Activated T-helper 17 cell treated with anti-CD3 and anti-CD28 coated beads, Interleukin-2, amount 50 U/mL, for 72 hours (primary cell): ENCODE measurements around the gene PBLD. TPM values are rescaled to one million over a fixed set of nuclear protein-coding genes. Genes with fewer than 3 reads are reported as not detected.
"Not testable (repeated sequence)": the region's sequence is repeated elsewhere in the genome, so short reads cannot be mapped to it uniquely, and the experiment has no call there.

Source experiments
- ATAC-seq: fragments of 150-1000 bp; cut with Tn5 transposase; replicated peaks from 2 replicates; pipeline ENCODE4 v1.10.0; 2021; ENCODE audit warnings: mild to moderate bottlenecking, moderate library complexity
- H3K27ac Mint-ChIP-seq: one replicate; pipeline ENCODE4 v1.8.0; 2022; ENCODE audit warnings: mixed read lengths
- H3K27me3 Mint-ChIP-seq: one replicate; pipeline ENCODE4 v1.8.0; 2022; ENCODE audit warnings: mixed read lengths
- H3K36me3 Mint-ChIP-seq: one replicate; pipeline ENCODE4 v1.8.0; 2022; ENCODE audit warnings: low read depth, mild to moderate bottlenecking, mixed read lengths
- H3K4me1 Mint-ChIP-seq: one replicate; pipeline ENCODE4 v1.8.0; 2022; ENCODE audit warnings: mixed read lengths
- H3K4me3 Mint-ChIP-seq: one replicate; pipeline ENCODE4 v1.8.0; 2022; ENCODE audit warnings: mild to moderate bottlenecking, mixed read lengths
- H3K9me3 Mint-ChIP-seq: one replicate; pipeline ENCODE4 v1.8.0; 2022; ENCODE audit warnings: mixed read lengths
- total RNA-seq, 2 donors: library from RNA; stranded (reverse); gene quantifications; one replicate each; pipeline ENCODE4 v1.2.3, GENCODE V29; 2022

Gene PBLD
- total RNA-seq, 2 donors from 2014 or later = 0.58 to 0.69 TPM

DNA sequence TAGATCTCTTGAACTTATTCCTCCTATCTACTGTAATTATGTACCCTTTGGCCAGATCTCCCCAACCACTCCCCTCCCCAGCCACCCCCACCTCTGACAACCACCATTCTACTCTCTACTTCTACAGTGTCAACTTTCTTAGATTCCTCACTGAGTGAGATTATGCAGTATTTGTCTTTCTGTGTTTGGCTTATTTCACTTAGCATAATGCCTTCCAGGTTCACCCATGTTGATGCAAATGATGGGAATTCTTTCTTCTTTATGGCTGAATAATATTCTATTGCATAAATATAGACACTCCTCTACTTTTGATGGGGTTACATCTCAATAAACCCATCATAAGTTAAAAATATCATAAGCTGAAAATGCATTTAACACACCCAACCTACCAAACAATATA is 22.2 kb downstream of the PBLD start:
- Mint-ChIP-seq H3K9me3 (no peaks in the 10 kb centered on the region), H3K27me3 (no peaks in the 10 kb centered on the region), H3K4me1 (no peaks in the 10 kb centered on the region), H3K27ac (no peak overlapping the region), H3K4me3 (no peak overlapping the region), H3K36me3 (no peaks in the 10 kb centered on the region)
- no peak for ATAC-seq

DNA sequence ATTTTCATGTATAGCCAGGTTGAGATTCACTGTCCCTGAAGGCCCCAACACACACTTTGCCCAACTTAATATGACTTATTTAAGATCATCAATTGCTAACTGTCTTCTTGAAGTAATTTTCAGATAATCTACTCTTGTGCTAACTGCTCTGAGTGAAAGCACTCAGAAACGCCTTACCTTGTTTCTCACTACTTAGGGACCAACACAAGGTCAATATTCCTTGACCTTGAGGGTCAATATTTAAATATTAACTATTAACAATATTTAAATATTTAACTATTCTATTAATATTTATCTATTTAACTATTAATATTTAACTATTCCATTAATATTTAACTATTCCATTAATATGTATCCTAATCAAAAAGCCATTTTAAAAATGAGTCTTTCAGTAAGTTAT is 26.9 kb downstream of the PBLD start:
- H3K9me3 Mint-ChIP-seq = no peaks in the 10 kb centered on the region
- no peaks in the 10 kb centered on the region for H3K4me1 Mint-ChIP-seq
- H3K4me3 Mint-ChIP-seq = no peak overlapping the region
- H3K27ac Mint-ChIP-seq = no peak overlapping the region
- ATAC-seq = no peak
- no peaks in the 10 kb centered on the region for H3K36me3 Mint-ChIP-seq
- no peaks in the 10 kb centered on the region for H3K27me3 Mint-ChIP-seq

DNA sequence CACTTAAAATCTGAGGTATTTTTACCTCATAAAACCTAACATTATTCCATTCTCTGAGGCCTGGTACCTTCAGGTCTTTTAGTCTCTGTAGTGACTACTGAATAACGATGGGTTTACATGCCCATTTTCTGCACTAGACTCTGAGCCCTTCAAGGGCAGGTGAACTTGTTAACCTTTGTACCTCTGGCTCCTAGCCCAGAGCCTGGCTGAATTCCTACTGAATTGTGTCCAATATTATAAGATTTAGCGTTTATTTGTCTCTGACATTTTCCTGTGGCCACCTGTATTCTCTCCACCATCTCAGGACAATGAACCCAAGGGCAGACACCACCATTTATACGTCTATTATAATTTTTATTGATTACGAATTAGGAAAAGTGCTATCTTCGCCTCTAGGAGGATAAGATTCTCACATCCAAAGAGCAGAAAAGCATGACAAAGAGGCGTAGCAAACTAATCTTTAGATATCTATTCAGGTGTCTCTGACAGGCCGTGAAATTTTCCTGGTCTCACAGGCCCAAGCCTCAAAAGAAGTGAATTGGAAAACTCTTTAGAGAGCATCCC is 28.8 kb downstream of the PBLD start:
- Mint-ChIP-seq H3K4me1 (no peaks in the 10 kb centered on the region), H3K36me3 (no peaks in the 10 kb centered on the region), H3K9me3 (no peaks in the 10 kb centered on the region), H3K27ac (no peak overlapping the region), H3K4me3 (no peak overlapping the region), H3K27me3 (no peaks in the 10 kb centered on the region)
- no peak for ATAC-seq

DNA sequence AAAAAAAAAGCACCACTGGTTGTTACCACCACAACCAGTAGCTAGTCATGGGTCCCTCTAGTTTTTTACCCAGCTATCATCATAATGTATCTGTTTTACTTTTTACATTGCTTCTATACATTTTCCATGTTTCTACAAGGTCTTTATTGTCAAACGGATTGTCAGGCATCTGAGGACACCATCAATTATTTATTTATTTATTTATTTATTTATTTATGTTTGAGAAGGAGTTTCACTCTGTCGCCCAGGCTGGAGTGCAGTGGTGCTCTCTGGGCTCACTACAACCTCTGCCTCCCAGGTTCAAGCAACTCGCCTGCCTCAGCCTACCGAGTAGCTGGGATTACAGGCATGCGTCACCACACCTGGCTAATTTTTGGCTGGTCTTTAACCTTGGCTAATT is 29.9 kb downstream of the PBLD start:
- H3K27ac Mint-ChIP-seq = no peak overlapping the region

DNA sequence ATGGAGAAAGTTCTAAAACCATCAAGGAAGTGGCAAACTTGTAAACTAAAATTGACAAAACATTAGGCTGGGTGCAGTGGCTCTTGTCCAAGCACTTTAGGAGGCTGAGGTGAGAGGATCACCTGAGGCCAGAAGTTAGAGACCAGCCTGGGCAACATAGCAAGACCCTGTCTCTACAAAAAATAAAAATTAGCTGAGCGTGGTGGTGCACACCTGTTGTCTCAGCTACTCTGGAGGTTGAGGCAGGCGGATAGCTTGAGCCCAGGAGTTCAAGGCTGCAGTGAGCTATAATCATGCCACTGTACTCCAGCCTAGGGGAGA is 30.3 kb downstream of the PBLD start:
- ATAC-seq = no peak
- Mint-ChIP-seq H3K9me3 (no peaks in the 10 kb centered on the region), H3K27ac (no peak overlapping the region), H3K36me3 (no peaks in the 10 kb centered on the region), H3K4me1 (no peaks in the 10 kb centered on the region), H3K4me3 (no peak overlapping the region), H3K27me3 (no peaks in the 10 kb centered on the region)

More for the DNA sequence above, 29.9 kb downstream of the PBLD start:
- Mint-ChIP-seq H3K4me3 (no peak overlapping the region), H3K27me3 (no peaks in the 10 kb centered on the region), H3K36me3 (no peaks in the 10 kb centered on the region), H3K9me3 (no peaks in the 10 kb centered on the region), H3K4me1 (no peaks in the 10 kb centered on the region)
- no peak for ATAC-seq

DNA sequence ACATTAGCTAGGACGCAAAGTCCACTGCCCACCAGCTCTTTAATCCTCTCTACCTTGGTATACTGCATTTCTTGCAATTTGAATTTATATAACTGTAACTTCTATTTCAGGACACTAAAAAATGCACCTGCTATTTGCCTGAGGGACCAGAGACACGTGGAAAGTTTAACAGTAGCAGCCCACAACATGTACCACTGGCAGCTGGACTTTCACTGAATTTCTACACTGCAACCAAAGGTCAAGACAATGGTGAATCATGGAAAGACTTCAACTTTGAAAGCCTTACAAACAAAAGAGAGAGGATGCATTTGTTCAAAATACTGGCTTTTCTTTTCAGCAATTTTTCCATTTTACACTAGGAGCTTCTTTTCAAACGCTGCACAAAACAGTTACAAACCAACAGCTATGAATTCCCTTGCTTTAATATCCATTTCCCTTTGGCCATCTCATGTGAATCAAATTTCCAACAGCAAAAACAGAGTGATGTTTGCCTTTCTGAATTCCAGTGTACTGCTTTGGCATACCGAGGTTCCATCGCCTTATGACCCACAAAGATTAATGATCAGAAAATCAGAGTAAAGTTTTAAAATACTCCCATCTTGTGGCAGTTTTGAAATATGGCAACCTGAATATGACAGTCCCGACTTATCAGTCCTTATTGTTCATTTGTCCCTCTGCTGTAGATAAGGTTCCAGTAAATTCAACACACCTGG is 30.8 kb downstream of the PBLD start:
- Mint-ChIP-seq H3K9me3 (no peaks in the 10 kb centered on the region), H3K4me1 (no peaks in the 10 kb centered on the region), H3K27ac (no peak overlapping the region), H3K4me3 (no peak overlapping the region), H3K27me3 (no peaks in the 10 kb centered on the region), H3K36me3 (no peaks in the 10 kb centered on the region)
- no peak for ATAC-seq

GRCh38 chr10:68301301-68301700 is 31.4 kb downstream of the PBLD start:
- Mint-ChIP-seq H3K9me3 (no peaks in the 10 kb centered on the region), H3K27me3 (no peaks in the 10 kb centered on the region), H3K27ac (no peak overlapping the region), H3K4me3 (no peak overlapping the region), H3K36me3 (no peaks in the 10 kb centered on the region), H3K4me1 (no peaks in the 10 kb centered on the region)
- no peak for ATAC-seq

GRCh38 chr10:68296843-68297663 is 35.7 kb downstream of the PBLD start:
- Mint-ChIP-seq H3K9me3 (no peaks in the 10 kb centered on the region), H3K27ac (no peak overlapping the region), H3K36me3 (no peaks in the 10 kb centered on the region), H3K4me1 (no peaks in the 10 kb centered on the region), H3K27me3 (no peaks in the 10 kb centered on the region), H3K4me3 (no peak overlapping the region)
- no peak for ATAC-seq

- H3K27me3 Mint-ChIP-seq = no peaks in the 10 kb centered on the region
- H3K27ac Mint-ChIP-seq = no peak overlapping the region
- H3K9me3 Mint-ChIP-seq = no peaks in the 10 kb centered on the region
- H3K36me3 Mint-ChIP-seq = no peaks in the 10 kb centered on the region
- H3K4me1 Mint-ChIP-seq = no peaks in the 10 kb centered on the region
- H3K4me3 Mint-ChIP-seq = no peak overlapping the region
- no peak for ATAC-seq
Observed at GRCh38 chr10:68290736-68291135, 42.0 kb downstream of the PBLD start.

DNA sequence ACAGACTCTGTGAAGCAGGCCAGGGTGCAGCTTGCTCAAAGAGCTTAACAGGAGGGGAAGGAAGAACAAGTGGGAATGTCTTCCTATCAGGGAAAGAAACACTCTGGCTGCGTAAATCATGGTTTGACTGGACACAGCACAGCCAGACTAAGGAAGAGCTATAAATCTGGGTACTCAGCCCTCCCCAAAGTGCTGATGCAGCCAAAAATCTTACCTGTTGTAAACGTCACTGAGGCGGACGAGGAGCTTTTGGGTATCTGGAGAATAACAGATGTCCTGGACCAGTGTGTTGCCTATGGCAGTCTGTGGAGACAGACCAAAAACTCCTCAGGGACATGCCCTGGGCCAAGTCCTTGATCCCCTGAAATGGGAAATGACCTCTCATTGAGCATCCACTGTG is 44.0 kb downstream of the PBLD start:
- no peaks in the 10 kb centered on the region for H3K27me3 Mint-ChIP-seq
- H3K4me3 Mint-ChIP-seq = no peak overlapping the region
- H3K27ac Mint-ChIP-seq = no peak overlapping the region
- ATAC-seq = no peak
- no peaks in the 10 kb centered on the region for H3K36me3 Mint-ChIP-seq
- no peaks in the 10 kb centered on the region for H3K4me1 Mint-ChIP-seq
- no peaks in the 10 kb centered on the region for H3K9me3 Mint-ChIP-seq

DNA sequence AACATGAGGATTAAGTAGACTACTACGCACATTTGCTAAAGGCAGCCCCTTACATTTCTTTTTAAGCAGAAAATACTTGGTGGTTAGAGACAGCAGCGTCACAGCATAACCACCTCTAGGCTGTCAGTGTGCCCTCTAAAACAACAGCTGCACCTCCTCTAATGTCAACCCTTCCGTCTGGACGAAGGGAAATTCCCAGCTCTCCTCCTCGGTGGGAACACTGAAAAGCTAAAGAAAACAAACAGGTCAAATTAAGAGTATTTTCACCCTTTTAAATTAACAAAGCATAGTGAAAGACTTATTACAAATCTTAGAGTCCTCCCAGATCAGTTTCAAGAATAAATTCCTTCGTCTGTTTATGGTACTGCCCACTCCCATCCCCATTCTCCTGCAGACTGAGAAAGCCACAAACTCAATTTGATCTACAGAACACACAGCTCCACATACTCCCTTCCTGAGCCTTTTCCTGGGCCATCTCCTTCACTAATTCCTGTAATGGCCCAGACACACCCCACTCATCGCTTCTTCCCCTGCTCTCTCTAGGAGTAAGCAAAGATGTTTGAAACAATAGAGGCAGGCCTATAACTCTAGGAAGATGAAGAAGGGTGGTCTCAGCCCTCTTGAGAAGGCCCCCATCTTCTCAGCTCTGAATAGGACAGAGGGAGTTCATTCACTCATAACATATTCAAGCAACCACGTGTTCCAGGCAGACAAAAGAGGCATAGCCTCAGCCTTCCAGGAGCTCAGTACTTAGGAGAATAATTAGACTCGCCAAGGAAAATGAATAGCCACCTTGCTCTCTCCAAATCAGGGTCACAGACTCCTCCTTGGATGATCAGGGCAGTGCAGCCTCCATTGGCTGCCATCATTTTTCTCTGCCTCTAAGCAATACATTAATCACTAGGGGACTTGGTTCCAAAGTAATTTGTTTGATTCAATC is 48.4 kb downstream of the PBLD start:
- Mint-ChIP-seq H3K4me1 (no peaks in the 10 kb centered on the region), H3K4me3 (no peak overlapping the region), H3K27me3 (no peaks in the 10 kb centered on the region), H3K36me3 (no peaks in the 10 kb centered on the region), H3K9me3 (no peaks in the 10 kb centered on the region), H3K27ac (no peak overlapping the region)
- ATAC-seq = no peak

DNA sequence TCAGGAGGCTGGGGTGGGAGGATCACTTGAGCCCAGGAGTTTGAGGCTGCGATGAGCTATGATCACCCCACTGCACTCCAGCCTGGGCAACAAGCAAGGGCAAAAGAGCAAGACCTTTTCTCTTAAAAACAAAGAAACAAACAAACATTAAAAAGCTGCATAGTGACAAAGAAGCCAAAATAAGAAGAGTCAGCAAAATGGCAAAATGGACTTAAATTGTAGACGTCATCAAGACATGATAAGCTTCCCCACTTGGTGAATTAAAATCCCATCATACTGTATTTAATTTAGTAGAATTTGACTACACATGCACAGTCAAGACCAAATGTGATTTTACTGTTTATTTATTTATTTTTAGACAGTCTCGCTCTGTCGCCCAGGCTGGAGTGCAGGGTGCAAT is 52.0 kb downstream of the PBLD start:
- no peaks in the 10 kb centered on the region for H3K27me3 Mint-ChIP-seq
- ATAC-seq = no peak
- no peak overlapping the region for H3K4me3 Mint-ChIP-seq
- no peaks in the 10 kb centered on the region for H3K36me3 Mint-ChIP-seq
- peaks cover 6% of the 10 kb centered on the region for H3K9me3 Mint-ChIP-seq
- H3K27ac Mint-ChIP-seq = no peak overlapping the region
- H3K4me1 Mint-ChIP-seq = no peaks in the 10 kb centered on the region

- not testable (repeated sequence) for H3K36me3 Mint-ChIP-seq, H3K9me3 Mint-ChIP-seq, H3K4me3 Mint-ChIP-seq, H3K27ac Mint-ChIP-seq, ATAC-seq, H3K4me1 Mint-ChIP-seq, H3K27me3 Mint-ChIP-seq
Observed at GRCh38 chr10:68278906-68279753, 53.6 kb downstream of the PBLD start.

- H3K27me3 Mint-ChIP-seq, H3K9me3 Mint-ChIP-seq, H3K4me1 Mint-ChIP-seq, H3K27ac Mint-ChIP-seq, H3K36me3 Mint-ChIP-seq, ATAC-seq, H3K4me3 Mint-ChIP-seq: not testable (repeated sequence)
Observed at GRCh38 chr10:68277814-68278213, 54.9 kb downstream of the PBLD start.
